ENCODE measurements around the gene EEFSEC.

Gene EEFSEC

GRCh38 chr3:128452678-128453275 lies 299.5 kb downstream of the EEFSEC start:
- no peak overlapping the region for H3K27ac ChIP-seq
- no peak for DNase-seq (ENCODE audit: low spot score)
- TF ChIP-seq CTCF (conservative IDR thresholded peaks at IDR 0.05; ENCODE audit: low read depth): no peak
- ChIA-PET CTCF (no interaction called here), POLR2A (ENCODE audit: low non-redundant PET) (no interaction called here)

- POLR2A ChIA-PET (ENCODE audit: low non-redundant PET): no interaction called here
- CTCF ChIA-PET: interaction anchor here (0.6 kb wide), 1 partner anchor 121 kb away, joined by 3 read pairs; no protein-coding TSS in a partner anchor
- H3K27ac ChIP-seq: no peak overlapping the region
- no peak for TF ChIP-seq CTCF (conservative IDR thresholded peaks at IDR 0.05; ENCODE audit: low read depth)
- DNase-seq (ENCODE audit: low spot score): no peak
Measured at GRCh38 chr3:128453501-128454309, 300.4 kb downstream of the EEFSEC start.

- no peak overlapping the region for H3K27ac ChIP-seq
- POLR2A ChIA-PET (ENCODE audit: low non-redundant PET): no interaction called here
- no peak for DNase-seq (ENCODE audit: low spot score)
- no peak for TF ChIP-seq CTCF (conservative IDR thresholded peaks at IDR 0.05; ENCODE audit: low read depth)
- CTCF ChIA-PET: no interaction called here
Measured at GRCh38 chr3:128454310-128454618, 301.0 kb downstream of the EEFSEC start.

- no peak for DNase-seq (ENCODE audit: low spot score)
- no peak for TF ChIP-seq CTCF (conservative IDR thresholded peaks at IDR 0.05; ENCODE audit: low read depth)
- CTCF ChIA-PET: no interaction called here
- no peak overlapping the region for H3K27ac ChIP-seq
- POLR2A ChIA-PET (ENCODE audit: low non-redundant PET): no interaction called here
Measured at GRCh38 chr3:128455116-128455515, 301.8 kb downstream of the EEFSEC start.

GRCh38 chr3:128455786-128456748 lies 302.8 kb downstream of the EEFSEC start:
- ChIA-PET POLR2A (ENCODE audit: low non-redundant PET) (no interaction called here), CTCF (interaction anchor here (0.6 kb wide), 1 partner anchor 285 kb away, joined by 3 read pairs; no protein-coding TSS in a partner anchor)
- no peak for TF ChIP-seq CTCF (conservative IDR thresholded peaks at IDR 0.05; ENCODE audit: low read depth)
- no peak for DNase-seq (ENCODE audit: low spot score)
- H3K27ac ChIP-seq: no peak overlapping the region

Measured in RWPE1 (cell line).